DMS53 (cell line): ENCODE data around the gene EIPR1.
"Not testable (repeated sequence)": the region's sequence is repeated elsewhere in the genome, so short reads cannot be mapped to it uniquely, and the experiment has no call there.

Experiments
- DNase-seq: peaks from one replicate; lab custom pipeline; 2025; lab: John Stamatoyannopoulos, UW

EIPR1 gene

DNA sequence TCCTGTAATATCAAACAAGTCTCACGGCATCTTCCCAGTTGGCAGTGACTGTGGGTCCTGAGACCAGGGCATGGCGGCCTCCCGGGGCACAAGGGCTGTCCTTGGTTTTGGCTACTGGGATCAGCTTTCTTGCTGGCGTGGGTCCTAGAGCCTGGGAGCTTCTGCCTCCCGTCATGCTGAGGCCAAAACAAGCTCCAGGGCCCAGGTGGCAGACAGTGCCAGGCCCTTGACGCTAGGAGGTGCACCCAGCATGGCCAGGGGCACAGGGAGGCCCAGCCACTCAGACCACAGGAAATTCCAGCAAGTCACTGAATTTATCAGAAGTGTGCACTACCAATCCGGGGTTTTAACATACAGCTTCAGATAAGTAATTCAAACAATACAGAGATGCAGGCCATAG is 184.7 kb downstream of the EIPR1 start:
- no peak for DNase-seq

DNA sequence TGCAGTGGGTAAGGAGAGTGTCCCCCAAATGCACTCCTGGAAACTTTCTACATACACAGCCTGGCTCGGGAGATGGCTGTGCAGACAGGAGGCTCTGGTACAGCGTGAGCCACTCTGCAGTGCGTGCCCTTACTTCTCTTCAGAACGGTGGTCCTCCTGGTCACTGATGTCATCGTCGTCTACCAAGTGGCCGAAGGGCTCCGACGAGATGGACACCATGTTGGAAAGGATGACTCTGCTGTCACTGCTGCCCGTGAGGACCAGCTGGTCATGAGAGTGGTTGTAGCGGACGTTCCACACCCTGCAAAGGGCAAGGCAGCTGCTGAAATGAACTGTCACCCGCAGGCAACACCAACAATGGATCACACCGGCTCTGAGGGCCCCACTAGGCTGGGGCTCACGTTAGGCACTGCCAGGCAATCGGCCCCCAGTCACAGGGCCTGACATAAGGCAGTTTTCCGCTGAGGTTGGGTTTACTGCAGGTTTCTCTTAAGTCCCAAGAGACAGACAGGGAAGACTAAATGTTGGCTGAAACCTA is 185.3 kb downstream of the EIPR1 start:
- no peak for DNase-seq

DNA sequence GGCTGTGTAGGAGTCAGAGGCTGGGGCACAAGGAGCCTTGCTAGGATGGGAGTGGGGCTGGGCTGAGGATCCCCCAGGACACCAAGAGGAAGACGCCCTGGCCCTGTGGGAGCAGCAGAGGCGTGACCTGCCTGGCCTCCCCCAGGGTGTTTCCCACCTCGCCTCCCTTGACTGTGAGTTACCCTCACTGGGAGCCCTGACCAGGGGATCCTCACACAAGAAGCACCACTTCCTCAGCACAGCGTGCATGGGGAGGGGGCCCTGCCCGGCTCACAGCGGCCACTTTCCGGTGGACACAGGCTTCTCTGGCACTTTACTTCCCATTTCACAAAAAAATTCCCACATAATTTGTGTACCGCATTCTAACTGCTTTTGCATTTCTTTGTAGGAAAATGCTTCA is 187.7 kb downstream of the EIPR1 start:
- no peak for DNase-seq

DNA sequence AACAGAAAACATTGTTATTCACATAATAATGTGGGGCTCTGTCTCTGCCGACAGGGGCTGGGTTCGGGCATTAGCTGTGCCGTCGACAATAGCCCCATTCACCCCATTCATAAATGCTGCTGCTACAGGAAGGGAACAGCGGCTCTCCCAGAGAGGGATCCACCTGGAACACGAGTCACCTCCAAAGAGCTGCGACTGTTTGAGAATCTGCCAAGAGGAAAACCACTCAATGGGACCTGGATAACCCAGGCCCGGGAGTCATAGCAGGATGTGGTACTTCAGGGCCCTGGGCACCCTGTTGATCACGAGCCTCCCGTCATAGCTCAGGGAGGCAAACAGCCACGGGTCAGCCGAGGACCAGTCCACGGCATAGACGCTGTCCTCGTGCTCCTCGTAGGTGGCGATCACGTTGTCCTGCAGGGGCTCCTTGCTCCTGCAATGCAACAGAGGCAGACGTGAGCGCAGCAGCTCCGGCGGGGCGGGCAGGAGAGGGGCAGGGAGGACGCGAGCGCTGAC is 188.5 kb downstream of the EIPR1 start:
- peak; percentile 7 for DNase-seq

DNA sequence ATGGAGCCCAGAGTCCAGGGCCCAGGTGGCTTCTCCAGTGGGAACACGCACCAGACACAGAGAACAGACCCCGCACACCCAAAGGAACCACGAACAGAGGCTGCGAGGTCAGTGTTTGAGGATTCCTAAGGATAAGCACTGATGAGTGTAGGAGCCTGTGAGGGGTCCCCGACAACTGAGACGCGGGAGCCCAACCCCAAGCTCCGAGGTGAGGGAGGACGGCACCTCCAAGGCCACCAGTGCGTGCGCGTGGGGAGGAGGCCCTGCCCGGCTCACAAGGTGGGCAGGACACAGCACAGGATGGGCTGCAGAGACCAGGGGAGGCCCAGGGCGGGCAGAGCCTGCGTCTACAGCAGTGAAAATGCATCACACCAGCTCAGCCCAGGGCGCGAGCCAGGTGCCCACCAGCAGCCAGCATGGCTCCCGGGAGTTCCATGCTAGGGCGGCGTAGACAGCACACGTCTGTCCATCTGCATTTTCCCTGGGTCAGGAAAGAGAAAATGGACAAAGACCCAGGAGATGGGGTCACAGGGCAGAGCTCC is 189.1 kb downstream of the EIPR1 start:
- DNase-seq = no peak

DNA sequence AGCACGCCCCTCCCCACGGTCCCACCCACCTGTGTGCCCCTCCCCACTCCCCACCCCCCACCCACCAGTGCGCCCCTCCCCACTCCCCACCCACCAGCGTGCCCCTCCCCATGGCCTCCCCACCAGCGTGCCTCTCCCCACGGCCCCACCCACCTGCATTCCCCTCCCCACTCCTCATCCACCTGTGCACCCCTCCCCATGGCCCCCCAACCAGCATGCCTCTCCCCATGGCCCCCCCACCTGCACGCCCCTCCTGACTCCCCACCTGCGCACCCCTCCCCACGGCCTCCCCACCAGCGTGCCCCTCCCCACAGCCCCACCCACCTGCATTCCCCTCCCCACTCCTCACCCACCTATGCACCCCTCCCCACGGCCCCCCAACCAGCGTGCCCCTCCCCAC is 190.2 kb downstream of the EIPR1 start:
- no peak for DNase-seq

DNA sequence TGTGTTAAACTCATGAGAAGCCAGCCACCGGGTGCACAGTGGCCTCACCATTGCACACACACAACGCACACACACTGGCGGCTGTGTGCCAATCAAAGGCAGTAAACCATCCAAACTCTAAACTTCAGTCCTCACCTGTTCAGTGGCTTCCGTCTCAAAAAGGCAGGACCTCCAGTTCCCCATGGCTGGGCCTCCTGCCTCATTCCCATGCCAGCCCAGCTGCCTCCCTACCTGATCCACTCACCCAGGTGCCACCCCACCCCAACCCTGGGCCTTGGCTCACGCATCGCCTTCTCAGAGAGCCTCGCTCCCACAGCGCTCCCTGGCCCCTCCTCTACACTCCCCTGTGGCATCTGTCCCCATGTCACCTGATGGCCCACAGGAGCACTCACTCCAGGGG is 190.9 kb downstream of the EIPR1 start:
- DNase-seq = no peak

DNA sequence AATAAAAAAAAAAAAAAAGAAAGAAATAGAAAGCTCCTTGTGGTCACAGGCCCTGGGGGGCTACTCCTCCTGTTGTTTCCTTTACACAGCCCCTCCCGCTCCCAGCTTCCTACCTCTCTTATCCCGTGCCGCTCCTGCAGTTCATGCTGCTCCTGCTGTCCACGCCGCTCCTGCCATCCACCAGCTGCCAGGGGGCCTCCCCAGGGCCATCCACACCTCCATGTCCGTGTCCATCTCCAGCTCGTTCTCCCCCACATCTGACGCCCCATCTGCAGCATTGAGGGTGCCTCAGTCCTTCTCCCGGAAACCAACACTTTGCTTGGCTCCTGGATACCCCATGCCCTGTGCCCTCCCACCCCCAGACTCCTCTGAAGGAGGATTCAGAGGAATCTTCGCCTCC is 191.7 kb downstream of the EIPR1 start:
- DNase-seq = no peak

DNA sequence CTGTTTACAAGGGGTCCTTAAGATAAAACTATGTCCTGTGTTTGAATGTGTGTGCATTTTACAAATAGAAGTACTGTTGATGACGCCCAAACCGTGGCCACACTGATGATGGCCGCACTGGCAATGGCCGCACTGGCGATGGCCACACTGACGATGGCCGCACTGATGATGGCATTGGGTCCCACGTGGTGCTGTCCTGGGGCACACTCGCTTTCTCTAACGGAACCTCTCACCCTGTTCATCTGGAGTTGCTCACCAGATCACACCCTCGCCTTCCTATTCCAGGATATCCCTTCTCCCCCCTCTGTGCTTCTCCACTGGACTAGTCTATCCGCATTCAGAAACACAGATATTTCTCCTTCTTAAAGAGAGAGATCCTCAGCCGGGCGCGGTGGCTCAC is 192.4 kb downstream of the EIPR1 start:
- no peak for DNase-seq

DNA sequence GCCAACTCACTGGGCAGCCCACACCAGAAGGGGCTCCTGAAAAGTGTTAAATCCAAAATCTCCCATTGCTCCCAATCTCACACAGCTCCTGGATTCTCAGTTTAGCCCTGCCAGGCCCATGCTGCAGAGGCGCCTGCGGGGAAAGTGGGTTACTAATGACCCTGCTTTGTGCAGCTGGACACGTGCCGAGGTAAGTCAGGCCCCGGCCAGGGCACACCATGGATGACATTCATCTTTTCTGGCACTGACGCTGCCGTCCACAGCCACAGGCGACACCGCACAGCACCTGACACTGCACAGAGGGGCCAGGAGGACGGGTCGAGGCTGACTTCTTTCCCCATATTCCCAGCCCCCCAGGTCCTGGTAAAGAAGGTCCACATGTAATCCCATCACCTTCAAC is 193.5 kb downstream of the EIPR1 start:
- no peak for DNase-seq

DNA sequence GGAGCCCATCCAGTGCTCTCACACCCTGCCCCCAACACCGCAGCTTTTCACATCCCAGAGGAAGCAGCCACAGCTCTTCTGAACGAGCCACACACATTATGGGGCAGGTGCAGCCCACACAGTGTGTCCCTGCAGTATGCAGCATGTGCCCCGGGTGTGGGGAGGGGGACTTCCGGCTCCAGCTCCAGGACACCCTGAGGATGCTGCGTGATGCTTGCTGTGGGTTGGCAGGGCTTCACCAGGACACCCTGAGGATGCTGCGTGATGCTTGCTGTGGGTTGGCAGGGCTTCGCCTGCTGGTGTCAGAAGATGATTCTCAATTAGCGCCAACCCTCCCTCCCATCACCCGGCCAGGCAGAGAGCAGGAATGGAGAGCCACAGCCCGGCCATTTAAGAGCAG is 193.9 kb downstream of the EIPR1 start:
- no peak for DNase-seq

DNA sequence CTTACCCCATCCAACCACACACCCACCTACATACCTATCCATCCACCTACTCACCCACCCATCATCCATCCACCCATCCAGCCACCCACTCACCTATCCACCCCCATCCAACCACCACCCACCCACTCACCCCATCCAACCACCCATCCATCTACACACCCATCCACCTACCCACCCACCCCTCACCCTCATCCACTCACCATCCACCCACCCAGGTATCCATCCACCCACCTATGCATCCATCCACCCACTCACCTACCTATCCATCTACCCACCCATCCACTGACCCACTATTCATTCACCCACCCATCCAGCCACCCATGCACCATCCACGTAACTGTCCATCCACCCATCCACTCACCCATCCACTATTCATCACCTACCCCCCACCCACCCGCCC is 194.8 kb downstream of the EIPR1 start:
- no peak for DNase-seq

DNA sequence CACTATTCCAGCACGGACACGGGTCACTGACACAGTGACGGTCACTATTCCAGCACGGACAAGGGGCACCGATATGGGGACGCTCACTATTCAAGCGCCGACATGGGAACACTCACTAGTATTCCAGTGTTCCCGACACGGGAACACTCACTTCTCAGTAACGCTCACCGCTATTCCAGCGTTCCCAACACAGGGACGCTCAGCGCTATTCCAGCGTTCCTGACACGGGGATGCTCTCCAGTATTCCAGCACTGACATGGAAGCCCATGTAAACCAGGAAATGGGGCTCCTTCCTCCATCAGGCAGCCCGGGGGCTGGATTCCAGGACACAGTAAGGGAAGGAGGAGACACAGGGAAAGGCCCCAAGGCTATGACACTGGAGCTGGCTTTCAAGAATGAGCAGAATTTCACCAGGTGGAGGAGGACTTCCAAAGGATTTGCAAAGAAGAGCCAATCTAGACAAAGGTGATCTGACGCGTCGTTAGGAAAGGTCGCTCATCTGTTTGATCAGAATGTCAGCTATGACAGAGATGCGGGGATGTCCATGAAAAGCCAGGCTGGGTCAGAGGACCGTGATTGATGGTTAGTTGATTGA is 196.1 kb downstream of the EIPR1 start:
- no peak for DNase-seq

DNA sequence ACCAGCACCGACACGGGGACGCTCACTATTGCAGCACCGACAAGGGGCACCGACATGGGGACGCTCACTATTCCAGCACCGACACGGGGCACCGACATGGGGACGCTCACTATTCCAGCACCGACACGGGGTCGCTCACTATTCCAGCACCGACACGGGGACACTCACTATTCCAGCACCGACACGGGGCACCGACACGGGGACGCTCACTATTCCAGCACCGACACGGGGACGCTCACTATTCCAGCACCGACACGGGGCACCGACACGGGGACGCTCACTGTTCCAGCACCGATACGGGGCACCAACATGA is 196.8 kb downstream of the EIPR1 start:
- DNase-seq = not testable (repeated sequence)

DNA sequence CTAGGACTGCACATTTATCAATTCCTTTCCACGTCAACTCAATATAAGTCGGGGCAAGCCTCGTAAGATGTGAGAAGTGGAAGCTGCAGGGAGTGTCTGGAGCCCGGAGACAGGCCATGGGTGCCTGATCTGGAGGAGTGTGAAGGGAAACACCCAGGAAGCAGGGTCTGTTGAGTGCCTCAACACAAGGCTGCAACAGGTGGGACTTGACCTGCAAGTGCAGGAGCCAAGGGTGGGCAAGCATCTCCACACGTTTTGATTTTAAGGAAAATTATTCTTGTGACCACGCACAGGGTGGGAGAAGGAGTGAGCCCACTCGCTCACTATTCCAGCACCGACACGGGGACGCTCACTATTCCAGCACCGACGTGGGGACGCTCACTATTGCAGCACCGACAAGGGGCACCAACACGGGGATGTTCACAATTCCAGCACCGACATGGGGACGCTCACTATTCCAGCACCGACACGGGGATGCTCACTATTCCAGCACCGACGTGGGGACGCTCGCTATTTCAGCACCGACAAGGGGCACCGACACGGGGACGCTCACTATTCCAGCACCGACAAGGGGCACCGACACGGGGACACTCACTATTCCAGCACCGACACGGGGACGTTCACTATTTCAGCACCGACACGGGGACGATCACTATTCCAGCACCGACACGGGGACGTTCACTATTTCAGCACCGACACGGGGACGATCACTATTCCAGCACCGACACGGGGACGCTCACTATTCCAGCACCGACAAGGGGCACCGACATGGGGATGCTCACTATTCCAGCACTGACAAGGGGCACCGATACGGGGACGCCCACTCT is 197.3 kb downstream of the EIPR1 start:
- no peak for DNase-seq

DNA sequence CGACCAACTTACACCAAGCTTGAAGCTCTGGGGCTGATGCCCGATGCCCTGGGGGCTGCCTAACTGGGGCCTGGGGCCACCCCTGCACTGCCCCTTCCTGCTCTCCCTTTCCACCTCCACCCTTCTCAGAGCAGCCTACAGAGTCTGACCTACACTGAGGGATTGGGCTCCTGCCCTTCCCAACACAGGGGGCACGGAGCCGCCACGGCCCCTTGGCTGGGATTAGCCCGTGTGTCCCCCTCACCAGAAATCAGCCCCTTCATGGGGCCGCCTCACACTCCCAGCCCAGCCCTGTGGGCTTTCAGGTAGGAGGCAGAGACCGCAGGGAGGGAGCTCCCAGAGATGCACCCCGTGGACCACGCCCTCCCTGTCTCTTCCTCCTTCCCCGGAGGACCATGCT is 198.0 kb downstream of the EIPR1 start:
- DNase-seq = no peak

DNA sequence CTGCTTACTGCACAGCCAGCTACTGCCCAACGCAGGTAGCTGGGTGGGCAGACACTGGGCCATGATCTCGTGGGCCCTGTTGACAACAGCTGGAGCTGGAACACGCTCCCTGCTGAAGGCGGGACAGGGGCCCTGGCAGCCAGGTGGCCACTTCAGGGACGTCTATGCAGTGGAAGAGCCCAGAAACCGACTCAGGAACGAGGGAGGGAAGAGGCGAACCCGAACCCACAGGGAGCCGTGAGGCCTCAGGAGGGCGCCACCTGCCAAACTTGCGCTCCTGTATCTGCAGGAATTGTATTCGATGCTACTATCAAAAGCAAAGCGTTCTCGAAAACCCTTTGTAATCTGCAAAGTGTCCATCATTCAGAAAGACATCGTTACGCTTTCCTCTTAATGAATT is 198.4 kb downstream of the EIPR1 start:
- DNase-seq = peak; percentile 11

DNA sequence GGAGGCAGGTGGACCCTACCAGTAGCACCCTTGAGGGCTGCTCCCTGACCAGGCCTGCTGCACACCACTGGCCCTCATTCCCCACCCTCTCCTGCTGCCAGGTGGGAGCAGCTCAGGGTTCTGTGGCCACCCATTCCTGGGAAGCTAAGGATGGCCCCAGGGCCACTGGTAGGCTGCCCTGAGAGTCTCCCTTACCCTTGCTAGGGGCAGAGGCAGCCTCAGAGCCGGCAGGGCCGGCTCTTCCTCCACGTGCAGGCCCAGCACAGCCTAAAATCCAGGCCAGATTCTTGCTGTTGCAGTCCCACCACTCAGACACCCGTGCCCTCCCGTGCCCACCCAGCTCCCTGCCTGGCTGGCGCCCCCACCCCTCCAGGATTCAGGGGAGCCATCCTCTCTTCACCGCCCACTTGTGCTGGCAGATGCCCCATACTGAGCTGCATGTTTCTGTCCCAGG is 199.0 kb downstream of the EIPR1 start:
- DNase-seq = no peak

DNA sequence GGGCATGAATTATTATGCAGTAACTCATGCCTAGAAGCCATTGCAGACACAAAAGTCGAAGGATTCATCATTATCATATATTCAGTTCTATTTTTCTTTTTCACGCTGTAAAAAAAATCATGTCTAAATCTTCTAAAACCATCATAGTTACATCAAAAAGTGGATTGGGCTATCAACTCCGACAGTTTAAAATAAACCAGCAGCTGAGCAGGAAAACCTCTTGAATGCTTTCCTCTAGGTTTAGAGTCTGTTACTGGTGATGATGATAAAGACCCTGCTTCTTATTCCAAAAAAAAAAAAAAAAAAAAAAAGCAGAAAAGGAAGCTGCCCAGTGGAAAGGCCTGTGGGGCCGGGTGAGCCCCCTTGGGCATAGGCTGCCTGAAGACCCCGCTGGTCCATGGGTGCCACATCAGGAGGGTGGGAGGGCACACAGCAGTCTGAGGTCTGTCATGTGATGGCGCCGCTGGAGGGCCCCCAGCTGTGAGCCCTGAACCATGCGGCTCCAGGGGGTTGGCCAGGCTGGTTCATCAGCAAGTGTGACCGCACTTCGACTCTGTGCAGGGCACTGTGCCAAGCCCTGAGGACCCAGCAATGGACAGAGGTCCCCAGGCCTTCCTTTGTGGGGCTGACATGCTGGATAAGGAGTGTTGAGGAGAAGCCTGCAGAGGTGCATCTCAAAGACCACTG is 199.6 kb downstream of the EIPR1 start:
- no peak for DNase-seq

DNA sequence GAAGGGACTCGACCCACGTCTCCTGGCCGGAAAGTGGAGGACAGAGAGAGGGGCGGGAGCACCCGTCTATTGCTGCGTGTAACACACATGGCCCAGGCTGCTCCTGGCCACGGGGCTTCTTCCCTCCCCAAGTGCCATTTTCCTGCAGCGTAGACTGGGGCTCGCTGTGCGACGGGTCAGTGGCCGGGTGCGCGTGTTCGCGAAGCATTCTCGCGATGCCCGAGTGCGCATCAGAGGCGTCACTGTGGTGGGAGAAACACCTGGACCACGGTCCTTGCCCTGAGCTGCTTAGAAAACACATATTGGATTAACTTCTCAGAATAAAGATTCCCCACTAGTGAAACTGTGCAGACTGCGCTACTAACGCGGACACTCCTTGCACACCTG is 200.8 kb downstream of the EIPR1 start:
- no peak for DNase-seq

DNA sequence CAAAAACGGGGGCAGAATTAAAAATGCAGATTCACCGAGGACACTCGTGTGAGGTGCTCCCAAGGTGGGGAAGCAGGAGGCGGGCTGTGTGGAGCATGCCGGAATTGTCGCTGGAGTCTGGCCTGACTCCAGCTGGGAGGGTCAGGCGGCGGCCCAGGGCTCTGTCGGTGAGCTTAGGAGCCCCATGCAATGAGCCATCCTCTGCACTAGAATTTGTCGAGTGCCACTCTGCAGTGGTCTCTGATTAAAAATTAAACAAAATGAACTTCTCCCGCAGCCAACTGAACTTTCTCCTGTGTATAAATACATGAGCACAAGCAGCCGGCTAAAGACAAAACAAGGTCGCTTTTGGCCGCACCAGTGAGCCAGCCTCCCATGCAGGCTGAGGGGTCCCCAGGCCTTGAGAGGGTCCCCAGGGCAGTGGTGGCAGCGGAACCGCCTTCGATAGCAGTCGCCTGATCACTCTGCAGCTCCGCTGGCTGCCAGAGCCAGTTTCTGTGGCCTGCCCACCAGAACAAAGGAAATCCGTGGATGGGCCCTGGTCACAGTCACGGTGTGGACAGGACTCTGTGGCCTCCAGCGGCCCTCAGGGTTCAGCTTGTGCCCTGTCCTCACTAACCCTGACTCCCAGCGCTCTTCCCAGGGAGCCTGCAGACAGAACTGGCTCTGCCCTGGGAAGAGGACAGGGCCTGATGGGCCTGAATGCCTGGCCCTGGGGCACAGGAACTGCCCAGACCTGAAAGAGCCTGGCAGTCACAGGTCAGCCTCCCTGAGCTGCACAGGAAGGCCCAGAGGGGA is 201.3 kb downstream of the EIPR1 start:
- DNase-seq = no peak

DNA sequence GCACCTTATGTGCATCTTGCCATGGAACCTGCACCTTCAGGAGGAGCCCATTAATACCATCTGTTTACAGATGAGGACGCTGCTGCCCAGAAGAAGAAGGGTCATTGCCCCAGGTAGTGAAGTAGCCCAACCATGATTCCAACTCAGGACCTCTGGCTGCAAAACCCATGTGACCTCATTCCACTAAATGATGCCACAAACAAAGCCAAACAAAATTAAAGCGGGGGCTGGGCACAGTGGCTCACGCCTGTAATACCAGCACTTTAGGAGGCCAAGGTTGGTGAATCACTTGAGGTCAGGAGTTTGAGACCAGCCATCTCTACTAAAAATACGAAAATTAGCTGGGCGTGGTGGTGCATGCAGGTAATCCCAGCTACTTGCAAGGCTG is 202.1 kb downstream of the EIPR1 start:
- DNase-seq = no peak
